ENCODE measurements around the gene SMOC2. TPM values are rescaled to one million over a fixed set of nuclear protein-coding genes. Genes with fewer than 3 reads are reported as not detected.

SMOC2 gene
- total RNA-seq, 5 donors from 2014 or later (not counting 1 experiment from before 2014, with no cell fraction given) = 0.06 to 0.20 (median 0.16) TPM; not detected in 2

DNA sequence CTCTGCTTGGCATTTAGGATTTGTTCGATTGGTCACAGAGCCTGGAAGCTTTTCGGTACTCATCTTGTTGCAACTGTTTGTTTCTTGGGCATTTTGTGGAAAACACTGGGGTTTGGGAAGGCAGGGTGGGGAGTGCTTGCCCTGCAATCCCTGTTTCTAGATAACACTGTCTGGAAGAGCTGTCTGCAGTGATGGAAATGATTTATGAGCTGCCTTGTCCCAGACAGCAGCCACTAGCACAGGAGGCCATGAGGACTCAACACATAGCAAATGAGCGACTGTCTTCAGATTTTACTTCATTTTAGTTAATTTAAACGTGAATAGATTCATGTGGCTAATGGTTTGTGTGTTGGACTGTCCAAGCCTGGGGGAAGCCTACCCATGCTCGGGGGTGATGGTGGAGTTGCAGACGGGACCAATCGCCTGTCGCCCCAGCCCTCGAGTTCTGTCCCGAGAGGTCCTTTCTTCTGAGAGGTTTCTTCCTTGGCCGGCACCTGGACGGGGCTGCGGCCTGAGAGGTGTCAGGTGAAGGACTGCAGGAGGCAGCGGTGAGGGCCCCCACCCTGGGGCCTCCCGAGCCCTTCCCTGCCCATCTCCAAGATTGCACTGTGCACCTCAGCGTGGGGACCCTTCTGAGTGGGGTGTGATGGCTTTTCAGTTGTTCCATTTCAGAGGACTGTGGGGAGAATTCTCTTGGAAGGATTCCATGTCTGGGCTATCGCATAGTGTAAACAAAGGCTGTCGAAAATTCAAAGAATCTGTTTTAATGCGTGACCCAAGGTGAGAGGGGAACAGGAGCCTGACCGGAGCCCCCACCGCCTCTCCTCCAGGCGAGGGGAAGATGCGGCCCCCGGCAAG is 55.4 kb downstream of the SMOC2 start:
- Histone ChIP-seq H3K4me3 (ENCODE audit: control insufficient read depth in 1 of 2, extremely low read depth in 1 of 2, low read length in 1 of 2) (no peak overlapping the region), H3K9me3 (no peaks in the 10 kb centered on the region), H3K36me3 (ENCODE audit: control insufficient read depth in 2 of 2, extremely low read depth in 1 of 2, insufficient read depth in 1 of 2, low read length in 1 of 2) (no peaks in the 10 kb centered on the region), H3K4me1 (ENCODE audit: control insufficient read depth in 1 of 2, extremely low read depth in 1 of 2, insufficient read depth in 2 of 2, low read length in 2 of 2) (no peaks in the 10 kb centered on the region), H3K27me3 (replicated peaks in 1 of 2; ENCODE audit: control insufficient read depth in 2 of 2, extremely low read depth in 1 of 2, insufficient read depth in 2 of 2, low read length in 1 of 2) (peaks cover 0 to 13% of the 10 kb centered on the region in 2 experiments), H3K27ac (ENCODE audit: low read length) (no peak overlapping the region)
- no peak overlapping the region for H3K27ac Mint-ChIP-seq
- H3K9me3 Mint-ChIP-seq = no peaks in the 10 kb centered on the region
- CTCF ChIA-PET = no interaction called here
- 84% methylated on average over 16 of the region's 24 CpGs for WGBS (ENCODE audit: insufficient coverage)
- no peaks in the 10 kb centered on the region for H3K4me1 Mint-ChIP-seq
- H3K4me3 Mint-ChIP-seq = no peak overlapping the region
- no peaks in the 10 kb centered on the region for H3K36me3 Mint-ChIP-seq
- ATAC-seq (replicated peaks in 1 of 4) (no peak), DNase-seq (no peak)
- no peaks in the 10 kb centered on the region for H3K27me3 Mint-ChIP-seq
- POLR2A ChIA-PET = no interaction called here

GRCh38 chr6:168496997-168497331 is 56.0 kb downstream of the SMOC2 start:
- H3K9me3 ChIP-seq = no peaks in the 10 kb centered on the region
- Mint-ChIP-seq H3K4me3 (no peak overlapping the region), H3K27ac (no peak overlapping the region), H3K4me1 (no peaks in the 10 kb centered on the region), H3K27me3 (no peaks in the 10 kb centered on the region), H3K9me3 (no peaks in the 10 kb centered on the region), H3K36me3 (no peaks in the 10 kb centered on the region)
- ChIA-PET POLR2A (no interaction called here), CTCF (no interaction called here)
- H3K36me3 ChIP-seq (ENCODE audit: control insufficient read depth in 2 of 2, extremely low read depth in 1 of 2, insufficient read depth in 1 of 2, low read length in 1 of 2) = no peaks in the 10 kb centered on the region
- H3K4me3 ChIP-seq (ENCODE audit: control insufficient read depth in 1 of 2, extremely low read depth in 1 of 2, low read length in 1 of 2) = no peak overlapping the region
- H3K4me1 ChIP-seq (ENCODE audit: control insufficient read depth in 1 of 2, extremely low read depth in 1 of 2, insufficient read depth in 2 of 2, low read length in 2 of 2) = no peaks in the 10 kb centered on the region
- no peak for DNase-seq
- H3K27ac ChIP-seq (ENCODE audit: low read length) = no peak overlapping the region
- no peak for ATAC-seq (replicated peaks in 1 of 4)
- H3K27me3 ChIP-seq (replicated peaks in 1 of 2; ENCODE audit: control insufficient read depth in 2 of 2, extremely low read depth in 1 of 2, insufficient read depth in 2 of 2, low read length in 1 of 2) = peaks cover 0 to 18% of the 10 kb centered on the region in 2 experiments
- 83% methylated on average over 8 of the region's 10 CpGs for WGBS (ENCODE audit: insufficient coverage)

- Histone ChIP-seq H3K27ac (ENCODE audit: low read length) (no peak overlapping the region), H3K4me3 (ENCODE audit: control insufficient read depth in 1 of 2, extremely low read depth in 1 of 2, low read length in 1 of 2) (no peak overlapping the region), H3K9me3 (no peaks in the 10 kb centered on the region), H3K27me3 (replicated peaks in 1 of 2; ENCODE audit: control insufficient read depth in 2 of 2, extremely low read depth in 1 of 2, insufficient read depth in 2 of 2, low read length in 1 of 2) (peaks cover 0 to 18% of the 10 kb centered on the region in 2 experiments), H3K36me3 (ENCODE audit: control insufficient read depth in 2 of 2, extremely low read depth in 1 of 2, insufficient read depth in 1 of 2, low read length in 1 of 2) (no peaks in the 10 kb centered on the region), H3K4me1 (ENCODE audit: control insufficient read depth in 1 of 2, extremely low read depth in 1 of 2, insufficient read depth in 2 of 2, low read length in 2 of 2) (no peaks in the 10 kb centered on the region)
- POLR2A ChIA-PET = no interaction called here
- Mint-ChIP-seq H3K36me3 (no peaks in the 10 kb centered on the region), H3K4me1 (no peaks in the 10 kb centered on the region), H3K27me3 (no peaks in the 10 kb centered on the region), H3K9me3 (no peaks in the 10 kb centered on the region), H3K4me3 (no peak overlapping the region), H3K27ac (no peak overlapping the region)
- ATAC-seq (replicated peaks in 1 of 4) = no peak
- WGBS (ENCODE audit: insufficient coverage) = 79% methylated on average over 11 of the region's 15 CpGs
- no peak for DNase-seq
- CTCF ChIA-PET = no interaction called here
Measured at GRCh38 chr6:168497381-168497780, 56.4 kb downstream of the SMOC2 start.

DNA sequence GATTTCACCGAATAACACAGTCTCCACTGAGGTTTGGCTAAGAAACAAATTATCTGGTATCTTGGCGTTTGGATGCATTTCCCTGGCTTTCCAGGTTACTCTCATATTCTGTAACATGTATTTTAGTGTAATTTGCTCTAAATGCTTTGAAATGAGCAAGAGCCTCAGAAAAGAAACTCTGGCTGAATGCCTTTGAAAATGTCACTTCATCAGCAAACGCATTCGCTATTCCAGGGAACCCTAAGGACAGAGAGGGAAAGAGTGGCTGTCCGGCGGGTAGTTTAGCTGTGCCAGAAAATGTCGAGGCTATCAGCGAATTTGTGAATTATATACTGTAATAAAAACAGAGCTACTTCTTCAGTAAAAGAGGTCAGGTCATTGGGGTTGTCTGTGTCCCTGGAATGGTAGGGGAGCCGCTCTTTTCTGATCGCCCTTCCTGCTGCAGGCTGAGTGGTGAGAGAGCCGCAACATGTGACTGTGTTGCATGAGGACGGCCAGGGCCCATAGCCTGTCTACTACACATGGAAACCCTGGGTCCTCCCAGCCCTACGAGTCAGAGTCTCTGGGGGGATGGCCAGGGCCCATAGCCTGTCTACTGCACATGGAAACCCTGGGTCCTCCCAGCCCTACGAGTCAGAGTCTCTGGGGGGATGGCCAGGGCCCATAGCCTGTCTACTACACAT is 57.3 kb downstream of the SMOC2 start:
- H3K27me3 ChIP-seq (replicated peaks in 1 of 2; ENCODE audit: control insufficient read depth in 2 of 2, extremely low read depth in 1 of 2, insufficient read depth in 2 of 2, low read length in 1 of 2) = peaks cover 0 to 18% of the 10 kb centered on the region in 2 experiments
- H3K27ac ChIP-seq (ENCODE audit: low read length) = no peak overlapping the region
- H3K27me3 Mint-ChIP-seq = no peaks in the 10 kb centered on the region
- DNase-seq (no peak), ATAC-seq (replicated peaks in 1 of 4) (no peak)
- WGBS (ENCODE audit: insufficient coverage) = 93% methylated on average over 6 of the region's 14 CpGs
- no peaks in the 10 kb centered on the region for H3K36me3 ChIP-seq (ENCODE audit: control insufficient read depth in 2 of 2, extremely low read depth in 1 of 2, insufficient read depth in 1 of 2, low read length in 1 of 2)
- POLR2A ChIA-PET = no interaction called here
- H3K36me3 Mint-ChIP-seq = no peaks in the 10 kb centered on the region
- no peaks in the 10 kb centered on the region for H3K9me3 ChIP-seq
- H3K4me1 Mint-ChIP-seq = no peaks in the 10 kb centered on the region
- H3K4me3 Mint-ChIP-seq = no peak overlapping the region
- no peaks in the 10 kb centered on the region for H3K4me1 ChIP-seq (ENCODE audit: control insufficient read depth in 1 of 2, extremely low read depth in 1 of 2, insufficient read depth in 2 of 2, low read length in 2 of 2)
- no peak overlapping the region for H3K27ac Mint-ChIP-seq
- no peaks in the 10 kb centered on the region for H3K9me3 Mint-ChIP-seq
- H3K4me3 ChIP-seq (ENCODE audit: control insufficient read depth in 1 of 2, extremely low read depth in 1 of 2, low read length in 1 of 2) = no peak overlapping the region
- CTCF ChIA-PET = no interaction called here

DNA sequence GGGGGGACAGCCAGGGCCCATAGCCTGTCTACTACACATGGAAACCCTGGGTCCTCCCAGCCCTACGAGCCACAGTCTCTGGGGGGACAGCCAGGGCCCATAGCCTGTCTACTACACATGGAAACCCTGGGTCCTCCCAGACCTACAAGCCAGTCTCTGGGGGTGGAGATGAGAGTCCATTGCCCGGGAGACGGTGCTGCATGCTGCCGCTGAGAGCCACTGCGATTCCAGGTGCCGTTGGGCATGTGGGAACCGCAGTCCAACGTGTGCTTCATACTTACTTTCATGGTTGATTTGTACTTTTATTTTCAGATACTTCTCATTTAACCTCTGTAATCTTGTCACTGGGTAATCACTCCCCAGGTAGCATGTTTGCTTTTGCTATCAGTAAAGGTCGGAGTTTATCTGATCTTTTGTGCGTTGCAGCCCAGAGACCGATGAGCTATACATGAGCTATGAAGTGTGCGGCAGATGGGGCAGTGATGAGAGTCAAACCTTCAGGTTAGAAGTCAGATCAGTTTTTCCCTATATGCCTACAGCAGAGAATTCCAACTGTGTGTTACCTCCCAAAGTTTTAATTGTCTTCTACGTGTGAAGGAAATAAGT is 58.2 kb downstream of the SMOC2 start:
- DNase-seq (no peak), ATAC-seq (replicated peaks in 1 of 4) (no peak)
- Mint-ChIP-seq H3K27me3 (no peaks in the 10 kb centered on the region), H3K9me3 (no peaks in the 10 kb centered on the region), H3K36me3 (no peaks in the 10 kb centered on the region), H3K27ac (no peak overlapping the region), H3K4me3 (no peak overlapping the region), H3K4me1 (no peaks in the 10 kb centered on the region)
- Histone ChIP-seq H3K36me3 (ENCODE audit: control insufficient read depth in 2 of 2, extremely low read depth in 1 of 2, insufficient read depth in 1 of 2, low read length in 1 of 2) (no peaks in the 10 kb centered on the region), H3K4me1 (ENCODE audit: control insufficient read depth in 1 of 2, extremely low read depth in 1 of 2, insufficient read depth in 2 of 2, low read length in 2 of 2) (no peaks in the 10 kb centered on the region), H3K9me3 (no peaks in the 10 kb centered on the region), H3K4me3 (ENCODE audit: control insufficient read depth in 1 of 2, extremely low read depth in 1 of 2, low read length in 1 of 2) (no peak overlapping the region), H3K27me3 (replicated peaks in 1 of 2; ENCODE audit: control insufficient read depth in 2 of 2, extremely low read depth in 1 of 2, insufficient read depth in 2 of 2, low read length in 1 of 2) (peaks cover 0 to 18% of the 10 kb centered on the region in 2 experiments), H3K27ac (ENCODE audit: low read length) (no peak overlapping the region)
- ChIA-PET CTCF (no interaction called here), POLR2A (no interaction called here)
- no CpG with 5 or more reads among the region's 13 CpGs for WGBS (ENCODE audit: insufficient coverage)

DNA sequence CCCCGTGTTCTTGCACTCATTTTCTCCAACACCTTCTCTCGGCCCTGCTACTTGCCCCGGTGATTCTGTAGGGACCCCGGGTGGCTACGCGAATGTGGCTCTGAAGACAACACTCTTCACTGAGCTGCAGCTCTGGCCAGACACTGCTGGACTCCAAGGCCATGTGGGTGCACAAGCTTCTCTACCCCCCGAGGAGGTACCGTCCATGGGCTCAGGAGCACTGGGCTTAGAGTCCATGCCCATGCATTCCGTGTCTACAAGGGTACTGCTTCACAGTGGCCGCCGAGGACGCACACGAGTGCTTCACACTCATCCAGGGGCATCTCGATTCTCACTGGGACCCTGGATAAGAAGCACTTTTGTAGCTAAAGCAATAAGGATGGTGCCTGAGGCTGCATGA is 59.5 kb downstream of the SMOC2 start:
- H3K4me3 Mint-ChIP-seq = no peak overlapping the region
- no peak overlapping the region for H3K27ac Mint-ChIP-seq
- Histone ChIP-seq H3K9me3 (no peaks in the 10 kb centered on the region), H3K27ac (ENCODE audit: low read length) (no peak overlapping the region), H3K27me3 (replicated peaks in 1 of 2; ENCODE audit: control insufficient read depth in 2 of 2, extremely low read depth in 1 of 2, insufficient read depth in 2 of 2, low read length in 1 of 2) (peaks cover 0 to 14% of the 10 kb centered on the region in 2 experiments), H3K36me3 (ENCODE audit: control insufficient read depth in 2 of 2, extremely low read depth in 1 of 2, insufficient read depth in 1 of 2, low read length in 1 of 2) (no peaks in the 10 kb centered on the region), H3K4me3 (ENCODE audit: control insufficient read depth in 1 of 2, extremely low read depth in 1 of 2, low read length in 1 of 2) (no peak overlapping the region), H3K4me1 (ENCODE audit: control insufficient read depth in 1 of 2, extremely low read depth in 1 of 2, insufficient read depth in 2 of 2, low read length in 2 of 2) (no peaks in the 10 kb centered on the region)
- ATAC-seq (replicated peaks in 1 of 4) = no peak
- POLR2A ChIA-PET = no interaction called here
- WGBS (ENCODE audit: insufficient coverage) = 87% methylated on average over 11 of the region's 14 CpGs
- H3K27me3 Mint-ChIP-seq = no peaks in the 10 kb centered on the region
- CTCF ChIA-PET = no interaction called here
- no peaks in the 10 kb centered on the region for H3K36me3 Mint-ChIP-seq
- no peaks in the 10 kb centered on the region for H3K4me1 Mint-ChIP-seq
- no peaks in the 10 kb centered on the region for H3K9me3 Mint-ChIP-seq
- DNase-seq = no peak

Data from T-cell (primary cell).